TTC549 (cell line): ENCODE measurements around the gene PLD5.

ENCODE experiments used
- FAIRE-seq: peaks from 2 replicates; lab custom pipeline; 2012; peaks lifted over from hg19 to GRCh38; lab: Jason Lieb, UNC

Gene PLD5

DNA sequence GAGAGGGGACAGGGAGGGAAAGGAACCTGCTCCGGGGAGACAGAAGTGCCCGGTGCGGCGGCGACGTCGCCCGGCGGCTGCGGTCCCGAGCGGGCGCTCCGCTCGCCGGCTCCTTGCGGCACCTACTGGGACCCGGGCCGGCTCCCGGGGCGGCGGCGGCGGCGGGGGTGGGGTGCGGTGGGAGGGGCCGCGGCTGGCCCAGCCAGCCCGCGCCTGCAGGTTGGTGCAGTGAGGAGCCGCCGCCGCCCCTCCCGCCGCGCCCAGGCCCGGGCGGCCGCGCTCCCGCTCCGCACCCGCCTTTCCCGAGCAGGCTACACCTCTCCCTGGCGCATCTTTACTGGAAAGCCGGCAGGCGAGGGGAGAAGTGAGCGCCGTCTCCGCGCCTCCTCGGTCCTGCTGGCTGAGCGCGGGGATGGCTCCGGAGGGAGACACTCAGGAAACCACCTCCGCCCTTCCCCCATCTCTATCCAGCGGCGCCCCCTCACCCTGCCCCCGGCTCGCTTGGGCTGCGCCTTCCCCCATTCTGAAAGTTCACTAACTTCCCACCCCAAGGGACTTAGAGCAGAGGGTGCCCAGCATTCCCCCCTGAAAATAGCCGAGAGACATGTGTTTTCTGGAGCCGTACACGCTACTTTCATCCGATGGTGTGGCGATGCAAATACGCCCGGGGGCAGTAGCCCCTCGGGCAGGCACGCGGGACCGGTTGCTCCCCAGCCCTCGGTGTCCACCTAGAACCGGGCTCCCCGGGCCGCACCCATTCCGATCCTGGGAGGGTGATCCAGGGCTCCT lies at the start of gene PLD5:
Gene PLD5, minus strand, starts transcription at position 127 of the 789 bp plus-strand sequence.
- FAIRE-seq: no peak

DNA sequence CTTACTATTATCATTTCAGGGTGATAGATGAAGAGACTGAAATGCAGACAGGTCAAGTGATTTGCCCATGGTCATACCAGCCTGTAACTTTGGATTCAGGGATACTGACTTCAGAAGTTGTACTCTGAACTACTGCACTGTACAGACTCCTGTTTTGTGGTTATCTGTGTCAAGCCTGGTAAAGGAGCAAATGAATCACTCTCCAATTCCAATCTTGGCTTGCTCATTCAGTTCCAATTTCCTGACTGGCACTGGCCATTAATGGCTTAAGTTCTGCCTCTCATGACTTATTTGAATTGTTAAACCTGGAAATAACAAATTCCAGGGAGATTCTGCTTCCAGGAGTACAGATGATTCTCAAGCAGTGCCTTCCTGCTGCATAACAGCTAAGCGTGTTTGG lies 45.4 kb upstream of the PLD5 start:
- FAIRE-seq: no peak

DNA sequence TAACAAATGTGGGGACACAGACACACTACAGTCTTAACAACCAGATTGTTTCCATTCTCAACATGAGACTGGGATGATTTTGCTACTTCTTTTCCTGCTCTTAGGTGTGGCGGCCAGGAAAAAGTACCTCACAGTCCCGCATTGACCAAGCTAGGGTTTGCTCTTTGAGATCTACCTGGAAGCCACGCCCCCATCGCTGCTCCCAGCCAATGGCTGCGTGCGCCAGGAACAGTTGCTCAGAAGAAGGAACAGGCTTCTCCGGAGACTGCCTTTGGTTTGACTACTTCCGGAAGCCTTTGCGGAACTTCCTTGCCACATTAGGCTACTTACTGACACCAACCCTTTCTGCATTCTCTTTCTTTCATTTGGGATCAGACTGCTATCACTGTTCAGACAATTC lies 44.2 kb upstream of the PLD5 start:
- FAIRE-seq: no peak

DNA sequence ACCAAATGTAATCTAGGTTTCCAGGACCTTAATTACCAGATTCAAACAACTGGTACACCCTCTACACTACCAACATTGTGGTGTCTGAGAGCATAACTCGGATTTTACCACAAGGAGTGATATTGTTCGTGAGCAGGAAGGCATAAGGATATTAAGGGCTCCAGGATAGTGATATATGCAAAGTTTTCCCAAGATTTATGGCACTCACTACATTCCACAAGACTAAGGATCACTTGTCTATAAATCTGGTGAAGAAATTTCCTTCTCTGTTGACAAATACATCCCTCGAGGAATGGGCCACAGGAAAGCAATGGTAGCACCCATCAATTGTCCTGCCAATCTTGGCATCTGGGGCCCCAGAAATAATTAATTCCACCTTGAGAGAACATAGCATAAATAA lies 43.1 kb upstream of the PLD5 start:
- no peak for FAIRE-seq

DNA sequence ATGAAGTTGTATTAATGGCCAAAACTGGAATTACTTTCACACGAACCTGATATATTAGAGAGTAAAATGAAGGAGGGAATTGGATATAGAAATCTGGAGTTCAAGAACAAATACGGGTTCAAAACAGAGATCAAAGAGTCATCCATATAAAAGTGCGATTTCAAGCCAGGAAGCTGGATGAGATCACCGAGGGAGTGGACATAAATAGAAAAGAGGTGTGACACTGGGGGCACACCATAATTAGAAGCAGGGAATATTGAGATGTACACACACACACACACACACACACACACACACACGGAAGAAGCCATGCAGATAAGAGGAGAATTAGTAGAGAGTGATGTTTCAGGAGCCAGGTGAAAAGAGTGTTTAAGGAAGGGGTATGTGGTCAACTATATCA lies 32.3 kb upstream of the PLD5 start:
- no peak for FAIRE-seq

DNA sequence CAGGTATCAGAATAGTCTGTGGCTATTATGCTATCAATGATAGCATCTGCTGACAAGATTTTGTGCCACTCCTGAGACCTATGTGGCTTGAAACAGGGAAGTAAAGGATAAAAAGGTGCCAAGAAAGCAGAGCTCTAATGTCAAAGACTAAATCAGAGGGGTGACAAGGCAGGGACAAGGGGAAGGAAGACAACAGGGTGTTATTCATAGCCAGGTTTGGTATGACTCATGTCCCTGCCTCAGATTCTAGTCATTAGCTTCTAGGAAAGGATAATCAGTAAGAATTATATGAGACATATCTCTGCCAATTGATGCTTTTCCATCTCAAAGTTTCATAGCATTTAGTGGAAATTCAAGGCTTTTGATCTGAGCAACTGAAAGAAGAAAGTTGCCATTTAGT lies 31.8 kb upstream of the PLD5 start:
- FAIRE-seq: no peak

DNA sequence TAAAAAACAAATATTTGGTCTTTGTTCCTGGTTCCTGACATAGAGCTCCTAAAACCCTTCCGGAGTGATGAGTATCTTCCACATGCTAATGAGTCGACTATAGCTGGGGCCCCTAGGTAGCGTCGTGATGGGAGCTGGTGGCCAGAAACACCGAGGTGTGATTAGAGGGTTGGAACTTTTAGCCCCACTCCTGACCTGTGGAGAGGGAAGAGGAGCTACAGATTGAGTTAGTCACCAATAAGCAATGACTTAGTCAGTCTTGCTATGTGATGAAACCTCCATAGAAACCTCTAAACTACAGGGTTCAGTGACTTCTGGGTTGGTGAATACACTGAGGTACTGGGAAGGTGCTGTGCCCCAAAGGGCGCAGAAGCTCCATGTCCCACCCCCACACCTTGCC lies 30.1 kb upstream of the PLD5 start:
- FAIRE-seq: no peak

DNA sequence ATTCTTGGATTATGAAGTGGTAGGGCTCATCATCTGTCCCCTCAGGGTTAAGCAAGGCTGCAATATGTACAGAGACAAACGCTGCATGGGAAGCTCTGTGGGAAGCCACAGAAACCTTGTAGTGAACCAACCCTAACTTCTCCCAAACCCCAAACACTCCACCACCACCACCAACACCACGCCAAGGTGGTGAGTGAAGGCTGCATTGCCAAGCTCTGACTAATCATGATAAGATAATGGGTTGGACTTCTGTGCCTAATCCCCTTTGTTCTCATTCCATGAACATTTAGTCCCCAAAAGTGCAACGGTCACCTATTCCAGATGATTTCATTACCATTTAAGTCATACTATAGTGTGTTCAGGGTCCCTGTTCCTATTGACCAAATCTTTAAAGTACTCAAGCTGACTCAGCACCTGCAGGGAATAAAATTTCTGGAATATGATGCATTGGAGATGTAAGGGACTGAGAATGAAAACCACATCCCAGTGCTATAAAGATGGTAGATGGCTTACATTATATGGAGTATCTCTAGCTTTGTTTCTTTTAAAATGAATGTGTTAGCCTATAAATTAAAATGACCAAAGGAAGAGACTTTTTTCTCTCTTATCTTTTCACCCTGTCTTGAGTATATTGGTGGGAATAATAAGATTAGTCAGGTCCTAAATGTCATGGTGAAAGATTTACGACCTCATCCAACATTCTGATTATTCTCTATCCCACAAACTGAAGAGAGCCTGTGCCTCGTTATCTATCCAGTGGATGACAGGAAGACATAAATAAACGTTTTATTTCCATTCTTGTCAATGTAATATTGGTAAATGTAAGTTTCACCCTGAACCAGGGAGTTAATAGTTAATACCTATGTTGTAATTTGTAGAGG lies 22.6 kb upstream of the PLD5 start:
- no peak for FAIRE-seq

DNA sequence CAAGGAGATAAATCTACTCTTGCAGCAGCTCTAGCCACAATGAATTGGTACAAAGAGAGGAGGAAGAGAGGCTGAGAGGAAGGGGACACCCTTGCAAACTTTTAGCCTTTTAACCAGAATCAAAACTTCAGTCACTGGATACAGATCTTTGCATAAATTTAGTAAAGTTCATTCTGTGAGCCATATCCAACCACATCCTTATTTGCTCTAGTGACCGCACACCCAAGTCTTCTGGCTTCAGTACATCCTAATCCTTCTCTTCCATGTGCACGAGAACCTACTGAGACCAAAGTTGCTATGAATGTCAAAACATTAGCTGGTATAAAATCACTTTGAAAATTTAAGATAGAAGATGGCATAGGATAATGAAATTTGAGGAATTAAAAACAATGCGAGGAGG lies 21.9 kb upstream of the PLD5 start:
- FAIRE-seq: no peak

DNA sequence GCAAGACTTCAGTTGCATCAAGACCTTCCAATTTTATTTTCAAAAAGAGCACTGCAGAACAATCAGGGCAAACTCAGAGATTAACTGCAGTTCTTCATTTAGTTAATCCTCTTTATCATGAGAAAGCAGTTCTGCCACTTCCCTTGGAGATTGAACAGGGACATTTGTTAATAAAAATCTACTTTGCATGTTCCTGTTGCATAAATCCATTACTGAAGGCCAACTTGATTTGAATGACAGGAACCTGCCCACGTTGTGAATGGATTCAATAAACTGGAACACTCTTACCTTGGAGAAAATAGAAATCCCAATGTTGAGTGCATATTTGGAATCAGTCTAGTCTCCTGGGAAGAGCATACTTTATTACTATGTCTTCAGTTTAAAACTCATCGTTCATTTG lies 19.6 kb upstream of the PLD5 start:
- FAIRE-seq: no peak

DNA sequence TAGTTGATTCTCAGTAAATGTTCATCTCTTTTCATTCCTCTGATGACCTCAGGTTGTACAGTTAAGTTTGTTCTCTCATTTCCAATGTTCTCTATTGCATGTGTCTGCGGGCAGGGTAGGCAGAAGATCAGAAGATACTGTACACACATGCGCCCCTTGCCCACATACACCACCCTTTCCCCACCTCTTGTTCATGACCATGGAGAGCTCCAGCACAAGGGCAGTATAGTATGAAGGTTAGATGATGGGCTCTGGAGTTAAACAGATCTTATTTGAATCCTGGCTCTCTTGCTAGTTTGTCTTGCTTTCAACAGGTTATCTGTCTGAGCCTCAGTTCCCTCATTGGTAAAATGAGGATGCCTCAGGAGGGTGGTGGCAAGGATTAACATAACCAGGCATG lies 17.8 kb upstream of the PLD5 start:
- no peak for FAIRE-seq

DNA sequence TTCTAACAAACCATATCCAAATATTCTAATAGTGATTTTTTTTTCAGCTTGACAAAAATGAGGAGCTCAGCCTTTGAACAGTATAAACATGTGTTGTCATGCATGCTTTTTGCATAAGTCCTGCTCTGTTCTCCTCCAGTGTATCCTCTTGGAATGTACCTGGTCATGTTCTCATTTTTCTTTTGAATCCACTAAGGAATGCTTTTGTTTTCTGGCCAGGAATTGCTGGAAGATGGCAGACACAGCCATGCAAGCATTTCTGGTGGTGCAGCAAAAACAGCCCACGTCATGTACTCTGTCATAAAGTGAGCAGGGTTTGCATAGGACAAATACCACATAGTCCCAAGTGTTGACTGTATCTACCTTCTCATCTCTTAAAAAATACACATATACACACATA lies 11.5 kb upstream of the PLD5 start:
- no peak for FAIRE-seq

DNA sequence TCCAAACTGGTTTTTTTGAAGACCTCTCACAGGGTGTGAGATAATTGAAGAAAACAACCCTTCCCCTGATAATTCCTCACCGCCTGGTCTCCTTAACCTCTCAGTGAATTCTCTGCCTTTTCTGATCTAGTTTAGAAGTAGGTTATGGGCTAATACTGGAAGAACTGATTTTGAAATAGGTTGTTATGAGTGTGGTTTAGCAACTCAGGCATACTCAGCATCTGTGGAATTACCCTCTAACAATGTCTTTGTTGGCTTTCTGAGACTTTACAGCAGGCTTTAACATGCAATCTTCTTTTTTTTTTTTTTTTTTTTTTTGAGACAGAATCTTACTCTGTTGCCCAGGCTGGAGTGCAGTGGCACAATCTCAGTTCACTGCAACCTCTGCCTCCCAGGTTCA lies 10.3 kb upstream of the PLD5 start:
- no peak for FAIRE-seq

DNA sequence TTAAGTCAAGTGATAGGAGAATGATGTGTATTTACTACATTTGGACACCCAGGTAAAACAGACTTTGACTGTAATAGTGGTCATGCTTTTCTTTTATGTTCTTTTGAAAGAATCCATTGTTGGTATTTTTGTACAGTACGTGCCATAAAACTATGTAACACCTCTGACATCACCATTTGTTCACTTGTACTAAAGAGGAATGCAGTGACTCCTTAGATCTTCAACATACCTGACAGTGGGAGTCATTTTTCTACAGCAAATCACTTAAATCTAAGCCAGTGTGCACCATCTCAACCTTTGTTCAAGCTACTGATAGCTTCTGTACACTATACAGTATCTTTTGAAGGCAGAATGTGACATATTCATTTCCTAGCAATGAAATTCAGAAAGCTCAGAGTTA lies 6.3 kb upstream of the PLD5 start:
- no peak for FAIRE-seq

DNA sequence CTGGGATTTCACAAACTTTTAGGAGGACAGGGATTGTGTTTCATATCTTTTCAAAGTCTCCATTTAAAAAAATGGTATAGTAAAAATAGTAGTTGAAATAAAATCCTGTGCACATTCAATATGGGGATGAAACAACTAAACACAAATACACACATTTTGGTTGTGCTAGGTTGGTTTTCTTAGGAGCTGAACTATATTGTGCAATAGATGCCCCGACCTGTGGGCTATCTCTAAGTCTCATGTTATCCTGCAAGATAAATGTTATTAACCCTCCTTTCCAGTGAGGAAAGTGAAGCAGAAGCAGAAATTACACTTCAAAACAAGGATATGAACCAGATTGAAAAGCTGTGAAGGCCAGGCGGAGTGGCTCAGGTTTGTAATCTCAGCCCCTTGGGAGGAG lies 1.3 kb upstream of the PLD5 start:
- no peak for FAIRE-seq

DNA sequence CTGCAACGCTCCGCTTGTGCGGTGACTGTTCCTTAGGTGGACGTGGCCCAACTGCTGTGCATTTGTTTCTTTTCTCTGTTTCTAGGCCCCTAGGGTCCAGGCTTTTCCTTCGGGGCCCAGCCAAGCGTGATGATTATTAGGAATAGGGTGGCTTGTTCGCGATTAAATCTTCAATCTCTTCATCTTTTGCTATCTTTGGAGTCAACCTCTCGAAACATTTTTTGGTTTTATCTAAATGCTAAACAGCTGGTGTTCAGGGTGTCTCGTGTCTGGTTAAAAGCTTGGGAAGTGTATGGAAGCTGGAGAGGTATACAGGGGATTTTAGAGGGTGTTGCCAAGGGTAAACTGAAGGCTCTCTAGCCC lies 844 bp upstream of the PLD5 start:
- no peak for FAIRE-seq

DNA sequence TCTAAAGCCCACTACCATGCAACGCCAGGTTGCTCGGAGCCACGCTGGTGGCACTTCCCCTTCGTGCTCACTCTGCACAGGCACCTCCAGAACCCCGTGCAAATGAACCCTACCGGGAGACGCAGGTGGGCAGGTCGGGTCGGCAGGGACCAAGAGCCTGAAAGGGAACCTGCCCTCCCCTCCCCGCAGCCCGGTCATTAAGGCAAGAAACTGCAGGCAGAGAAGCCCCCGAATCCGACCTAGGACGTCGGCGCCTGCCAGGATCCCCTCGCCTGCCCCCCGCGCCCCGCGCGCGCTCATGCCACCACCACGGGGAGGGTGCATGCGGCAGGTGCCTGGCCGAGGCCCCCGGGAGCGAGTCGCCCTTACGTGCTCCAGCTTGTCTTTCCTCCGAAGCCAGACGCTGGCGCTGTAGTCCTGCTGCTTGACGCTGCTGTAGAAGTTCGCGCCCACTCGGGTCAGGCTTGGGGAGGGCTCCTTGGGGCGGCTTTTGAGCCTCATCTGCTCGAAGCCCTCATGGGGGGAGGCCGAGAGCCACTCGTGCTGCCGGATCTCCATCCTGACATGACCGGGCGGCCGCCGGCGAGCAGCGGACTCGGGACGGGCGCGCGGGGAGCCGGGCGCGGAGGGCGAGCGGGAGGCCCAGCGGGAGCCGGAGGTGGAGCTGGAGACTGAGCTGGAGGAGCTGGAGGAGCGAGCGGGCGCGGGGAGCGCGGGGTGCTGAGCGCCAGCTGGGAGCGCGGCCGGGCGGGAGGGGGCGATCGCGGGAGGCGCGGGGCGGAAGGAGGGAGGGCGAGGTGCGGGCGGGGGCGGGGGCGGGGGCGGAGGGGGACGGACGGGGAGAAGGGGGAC lies 552 bp downstream of the PLD5 start:
- FAIRE-seq: no peak

DNA sequence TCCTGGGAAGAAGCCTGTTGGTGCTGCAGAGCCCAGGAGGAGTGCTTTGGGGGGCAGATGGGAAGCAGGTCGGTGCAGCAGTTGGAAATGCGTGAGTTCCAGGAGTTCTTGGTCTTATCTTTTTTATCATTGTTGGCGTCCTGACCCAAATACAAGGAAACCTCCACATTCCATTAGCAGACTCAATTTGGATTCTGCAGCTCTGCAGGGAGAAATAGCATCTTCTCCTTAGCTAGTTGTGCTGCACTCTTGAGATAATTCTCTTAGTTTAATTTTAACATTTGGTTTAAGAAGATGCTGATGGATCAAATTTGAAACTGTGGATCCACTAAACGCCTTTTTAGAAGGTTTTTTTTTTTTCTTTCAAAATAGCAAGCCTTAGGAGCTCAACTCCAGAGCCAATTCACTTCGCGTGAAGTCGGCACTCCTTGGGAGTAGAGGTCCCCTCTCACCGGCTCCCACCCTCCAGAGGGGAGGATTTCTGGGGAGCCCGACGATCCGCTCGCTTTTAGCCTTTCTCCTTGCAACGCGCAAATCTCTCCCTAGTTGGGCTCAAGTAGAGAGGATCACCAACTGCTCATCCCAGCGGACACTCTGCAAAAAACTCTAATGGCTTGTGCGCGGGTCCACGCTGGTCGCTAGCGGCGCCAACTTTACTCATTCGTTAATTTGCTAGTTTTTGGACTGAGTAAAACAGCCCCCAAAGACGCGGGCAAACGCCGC lies 1.3 kb downstream of the PLD5 start:
- FAIRE-seq: no peak

DNA sequence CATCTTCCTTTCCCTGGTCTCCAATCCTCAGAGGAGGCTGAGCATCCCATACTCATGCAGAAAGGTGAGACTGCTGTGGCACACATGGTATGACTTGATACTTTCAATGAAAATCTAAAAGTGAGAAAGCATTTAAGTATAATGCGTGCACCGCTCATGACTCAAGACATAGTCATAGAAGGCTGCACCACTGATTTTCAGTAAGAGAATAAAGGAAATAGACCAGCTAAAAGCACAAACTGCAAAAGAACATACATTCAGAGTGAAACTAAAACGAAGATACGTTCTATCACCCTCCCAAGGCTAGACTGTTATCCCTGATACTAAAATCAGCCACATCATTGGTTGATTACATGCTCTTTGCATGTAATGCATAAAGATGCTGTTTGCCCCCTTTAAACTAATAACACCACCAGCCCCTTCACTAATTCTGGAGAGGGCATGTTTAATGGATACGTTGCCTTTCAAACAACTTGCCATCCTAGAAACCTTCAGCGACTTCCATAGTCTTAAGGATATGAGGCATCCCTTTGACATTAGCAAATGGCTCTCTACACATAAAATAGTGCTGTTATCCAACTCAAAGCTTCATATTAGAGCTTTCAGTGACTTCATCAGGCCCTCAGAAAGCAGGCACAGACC lies 2.1 kb downstream of the PLD5 start:
- FAIRE-seq: no peak

DNA sequence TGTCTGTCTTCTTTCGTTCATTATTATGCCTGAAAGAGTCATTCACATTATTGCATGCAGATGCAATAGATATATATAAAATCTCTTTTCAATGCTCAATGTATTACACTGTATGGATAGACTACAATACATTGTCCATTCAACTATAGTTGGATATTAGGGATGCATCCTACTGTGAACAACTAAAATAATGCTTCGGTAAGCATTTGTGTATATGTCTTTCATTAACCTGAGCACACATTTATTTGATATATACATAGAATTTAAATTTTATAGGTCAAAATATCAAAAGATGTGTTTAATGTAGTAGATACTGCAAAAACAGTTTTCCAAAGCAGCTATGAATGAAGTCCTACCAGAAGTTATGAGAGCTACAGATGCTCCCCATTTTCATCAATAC lies 8.9 kb downstream of the PLD5 start:
- FAIRE-seq: no peak

DNA sequence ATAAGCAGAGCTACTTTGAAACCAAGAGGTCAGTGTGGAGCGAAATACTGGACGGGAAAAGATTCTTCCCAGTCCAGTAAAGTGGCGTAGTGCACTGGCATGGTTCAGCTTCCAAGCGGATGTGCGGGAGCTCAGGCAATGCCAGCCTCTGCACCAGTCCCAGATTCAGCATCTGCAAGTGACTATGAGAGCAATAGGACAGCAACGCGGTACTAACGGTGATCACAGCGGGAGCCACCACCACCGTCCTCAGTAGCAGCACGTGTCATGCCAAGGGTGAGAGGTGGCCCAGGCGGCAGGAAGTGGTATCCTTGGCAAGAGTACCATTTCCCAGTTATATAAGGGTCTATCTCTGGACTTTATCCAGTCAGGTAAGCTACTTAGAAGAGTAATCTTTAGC lies 17.8 kb downstream of the PLD5 start:
- FAIRE-seq: no peak

DNA sequence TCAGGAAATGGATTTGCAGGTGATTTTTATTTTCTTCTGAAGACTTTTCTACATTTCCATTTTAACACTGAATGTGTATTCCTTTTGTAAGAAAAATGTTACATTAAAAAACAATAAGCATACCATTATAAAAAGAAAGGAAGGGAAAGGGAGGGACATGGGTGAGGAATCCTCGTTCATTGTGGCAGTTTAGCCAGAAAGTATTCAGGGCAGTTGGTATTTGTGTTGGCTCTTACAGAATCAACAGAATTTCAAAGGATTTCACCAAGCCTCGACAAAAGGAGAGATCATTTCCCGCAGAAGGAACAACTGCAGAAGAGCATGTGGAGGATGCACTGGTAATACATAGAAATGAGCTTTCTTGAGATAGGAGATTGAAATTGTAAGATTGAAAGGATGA lies 35.0 kb downstream of the PLD5 start:
- FAIRE-seq: no peak
